Liver (tissue), 9 donors: Measurements from ENCODE around the gene DNAH17. TPM values are rescaled to one million over a fixed set of nuclear protein-coding genes. Genes with fewer than 3 reads are reported as not detected.
A peak's percentile ranks its signal among the peaks of the same experiment; 100 is the strongest.
"Not testable (repeated sequence)": the region's sequence is repeated elsewhere in the genome, so short reads cannot be mapped to it uniquely, and the experiment has no call there.

Experiments used
- DNase-seq: peaks from one replicate; pipeline ENCODE4 v3.0.0-alpha.2; 2017; ENCODE audit warnings: low spot score
- H3K27ac ChIP-seq, 2 donors: one replicate each; pipeline ENCODE4 v1.7.0; 2013; ENCODE audit warnings: inconsistent platforms in 2 of 2, low read length in 2 of 2, control low read depth in 1 of 2, low read depth in 1 of 2, mild to moderate bottlenecking in 1 of 2
- H3K27me3 ChIP-seq, 4 donors: one replicate each; pipeline versions ENCODE4 v1.6.1 to v1.7.0; 2013; ENCODE audit warnings: low read length in 3 of 4, inconsistent platforms in 1 of 4, mild to moderate bottlenecking in 1 of 4, moderate library complexity in 1 of 4; ENCODE audit not compliant: control insufficient read depth in 4 of 4, insufficient read depth in 4 of 4
- H3K36me3 ChIP-seq, 4 donors: one replicate each; pipeline versions ENCODE4 v1.6.1 to v1.7.0; 2013; ENCODE audit warnings: low read length in 3 of 4, mild to moderate bottlenecking in 3 of 4, low read depth in 1 of 4, moderate library complexity in 1 of 4; ENCODE audit not compliant: control insufficient read depth in 4 of 4, insufficient read depth in 3 of 4
- H3K4me1 ChIP-seq, 4 donors: one replicate each; pipeline versions ENCODE4 v1.6.1 to v1.7.0; 2013; ENCODE audit warnings: low read length in 3 of 4, mild to moderate bottlenecking in 3 of 4, moderate library complexity in 1 of 4; ENCODE audit not compliant: control insufficient read depth in 4 of 4, insufficient read depth in 4 of 4
- H3K4me3 ChIP-seq, 3 donors: one replicate each; pipeline versions ENCODE4 v1.6.1 to v1.7.0; 2013; ENCODE audit warnings: low read length in 3 of 3, control low read depth in 1 of 3, low read depth in 1 of 3, mild to moderate bottlenecking in 1 of 3
- H3K9ac ChIP-seq, 2 donors: one replicate each; pipeline ENCODE4 v1.7.0; 2013; ENCODE audit warnings: low read length in 2 of 2, mild to moderate bottlenecking in 2 of 2, moderate library complexity in 2 of 2, control low read depth in 1 of 2, low read depth in 1 of 2
- H3K9me3 ChIP-seq, 4 donors: one replicate each; pipeline versions ENCODE4 v1.6.1 to v1.7.0; 2013; ENCODE audit warnings: low read length in 3 of 4; ENCODE audit not compliant: control insufficient read depth in 4 of 4
- EGR1 ChIP-seq, 2 donors: IDR thresholded peaks; 2 replicates each; pipeline ENCODE4 v1.6.1; 2016 to 2018; ENCODE audit warnings: antibody characterized with exemption in 2 of 2, low read depth in 2 of 2
- FOXA1 ChIP-seq: IDR thresholded peaks from 2 replicates; pipeline ENCODE4 v1.6.1; 2016; ENCODE audit warnings: antibody characterized with exemption
- FOXA2 ChIP-seq: IDR thresholded peaks from 2 replicates; pipeline ENCODE4 v1.6.1; 2016; ENCODE audit warnings: antibody characterized with exemption
- GABPA ChIP-seq, 2 donors: IDR thresholded peaks in 1 of 2; conservative IDR thresholded peaks in 1 of 2; 2 replicates each; pipeline ENCODE4 v1.6.1; 2016; ENCODE audit warnings: antibody characterized with exemption in 2 of 2, mild to moderate bottlenecking in 1 of 2, moderate library complexity in 1 of 2
- HNF4A ChIP-seq, 2 donors: conservative IDR thresholded peaks; 2 replicates each; pipeline ENCODE4 v1.6.1; 2016; ENCODE audit warnings: antibody characterized with exemption in 2 of 2, mild to moderate bottlenecking in 2 of 2
- JUND ChIP-seq, 2 donors: IDR thresholded peaks; 2 replicates each; pipeline ENCODE4 v1.6.1; 2016; ENCODE audit warnings: antibody characterized with exemption in 2 of 2
- NR2F2 ChIP-seq: IDR thresholded peaks from 2 replicates; pipeline ENCODE4 v1.6.1; 2016; ENCODE audit warnings: antibody characterized with exemption
- RAD21 ChIP-seq, 2 donors: IDR thresholded peaks; 2 replicates each; pipeline ENCODE4 v1.6.1; 2016; ENCODE audit warnings: antibody characterized with exemption in 2 of 2, mild to moderate bottlenecking in 2 of 2
- REST ChIP-seq: IDR thresholded peaks from 2 replicates; pipeline ENCODE4 v1.6.1; 2016; ENCODE audit warnings: antibody characterized with exemption, mild to moderate bottlenecking
- RXRA ChIP-seq, 2 donors: IDR thresholded peaks; 2 replicates each; pipeline ENCODE4 v1.6.1; 2017 to 2018; ENCODE audit warnings: antibody characterized with exemption in 2 of 2, mild to moderate bottlenecking in 1 of 2
- SP1 ChIP-seq: IDR thresholded peaks from 2 replicates; pipeline ENCODE4 v1.6.1; 2018; ENCODE audit warnings: antibody characterized with exemption, mild to moderate bottlenecking
- TAF1 ChIP-seq: conservative IDR thresholded peaks from 2 replicates; pipeline ENCODE4 v1.6.1; 2016; ENCODE audit warnings: antibody characterized with exemption, mild to moderate bottlenecking
- YY1 ChIP-seq: IDR thresholded peaks from 2 replicates; pipeline ENCODE4 v1.6.1; 2016; ENCODE audit warnings: antibody characterized with exemption, mild to moderate bottlenecking
- WGBS: extraction: QIAGEN DNeasy Blood & Tissue Kit; methylation state at CpG from one replicate; pipeline ENCODE4 v1.1.7; 2013; 5-methylcytosine and 5-hydroxymethylcytosine counted together
- polyA plus RNA-seq, 2 donors: library from polyadenylated mRNA; stranded (reverse) in 1 of 2; unstranded in 1 of 2; fragments of 200-250 nt in 1 of 2; fragments of >200 nt in 1 of 2; fragmentation: Nextera tagmentation in 1 of 2; extraction: Ambion mirVana in 1 of 2; gene quantifications; one replicate each; pipeline versions ENCODE4 v1.2.1 to v1.2.3, GENCODE V29; 2013 to 2015
- total RNA-seq, 2 donors: library from RNA; depleted of rRNA; stranded (reverse); fragments of >200 nt; gene quantifications; one replicate each; pipeline ENCODE4 v1.2.3, GENCODE V29; 2014
- donor health status: healthy.
- donor health status: healthy.
- donor health status: healthy.
- donor health status: healthy.
- donor health status: healthy.

Gene DNAH17
- total and polyA plus RNA-seq, 4 donors, result 0.09 to 0.79 TPM; not detected in 2

GRCh38 chr17:78507526-78507925, 69.7 kb downstream of the DNAH17 start:
- no peaks in the 10 kb centered on the region for H3K36me3 ChIP-seq
- no peak overlapping the region for H3K27ac ChIP-seq
- TF ChIP-seq YY1 (no peak), HNF4A (conservative IDR thresholded peaks at IDR 0.05) (no peak), TAF1 (no peak), FOXA1 (no peak), NR2F2 (no peak), GABPA (IDR thresholded peaks at IDR 0.05 in 1 of 2, conservative IDR thresholded peaks at IDR 0.05 in 1 of 2) (no peak)
- no peak overlapping the region for H3K9ac ChIP-seq
- no peaks in the 10 kb centered on the region for H3K27me3 ChIP-seq
- H3K9me3 ChIP-seq, result no peaks in the 10 kb centered on the region
- DNase-seq, result no peak
- no peak overlapping the region for H3K4me3 ChIP-seq
- WGBS, result 97% methylated on average over 11 of the region's 11 CpGs
- no peaks in the 10 kb centered on the region for H3K4me1 ChIP-seq

- H3K4me1 ChIP-seq, result no peaks in the 10 kb centered on the region
- no peak overlapping the region for H3K27ac ChIP-seq
- no peak overlapping the region for H3K4me3 ChIP-seq
- no peak for DNase-seq
- 70% methylated on average over 20 of the region's 20 CpGs for WGBS
- H3K9ac ChIP-seq, result no peak overlapping the region
- no peaks in the 10 kb centered on the region for H3K9me3 ChIP-seq
- TF ChIP-seq NR2F2 (peak; percentile 65), RXRA (IDR thresholded peaks at IDR 0.05) (peak in 1 of 2 donors; percentile 31), JUND (IDR thresholded peaks at IDR 0.05) (no peak)
- no peaks in the 10 kb centered on the region for H3K36me3 ChIP-seq
- no peaks in the 10 kb centered on the region for H3K27me3 ChIP-seq
Observed at GRCh38 chr17:78506454-78507309, 70.5 kb downstream of the DNAH17 start.

- 87% methylated on average over 21 of the region's 21 CpGs for WGBS
- Histone ChIP-seq H3K27ac (no peak overlapping the region), H3K36me3 (no peaks in the 10 kb centered on the region), H3K4me3 (no peak overlapping the region), H3K27me3 (no peaks in the 10 kb centered on the region), H3K4me1 (no peaks in the 10 kb centered on the region), H3K9ac (no peak overlapping the region), H3K9me3 (no peaks in the 10 kb centered on the region)
- TF ChIP-seq EGR1 (IDR thresholded peaks at IDR 0.05; ENCODE audit: low read depth in 2 of 2) (no peak), JUND (IDR thresholded peaks at IDR 0.05) (no peak), SP1 (no peak), RAD21 (IDR thresholded peaks at IDR 0.05) (no peak), NR2F2 (no peak), FOXA2 (no peak), FOXA1 (no peak), REST (no peak)
- no peak for DNase-seq
Observed at GRCh38 chr17:78504156-78504925, 72.9 kb downstream of the DNAH17 start.

- WGBS, result 97% methylated on average over 11 of the region's 11 CpGs
- not testable (repeated sequence) for H3K27ac ChIP-seq, H3K27me3 ChIP-seq, H3K9me3 ChIP-seq, H3K4me3 ChIP-seq, DNase-seq, H3K36me3 ChIP-seq, H3K4me1 ChIP-seq, H3K9ac ChIP-seq
Observed at GRCh38 chr17:78503388-78503787, 73.8 kb downstream of the DNAH17 start.
